ENCODE data around the gene CEP128. TPM values are rescaled to one million over a fixed set of nuclear protein-coding genes. Genes with fewer than 3 reads are reported as not detected.

Gene CEP128
- total RNA-seq, 1 donor: 8.2 TPM

DNA sequence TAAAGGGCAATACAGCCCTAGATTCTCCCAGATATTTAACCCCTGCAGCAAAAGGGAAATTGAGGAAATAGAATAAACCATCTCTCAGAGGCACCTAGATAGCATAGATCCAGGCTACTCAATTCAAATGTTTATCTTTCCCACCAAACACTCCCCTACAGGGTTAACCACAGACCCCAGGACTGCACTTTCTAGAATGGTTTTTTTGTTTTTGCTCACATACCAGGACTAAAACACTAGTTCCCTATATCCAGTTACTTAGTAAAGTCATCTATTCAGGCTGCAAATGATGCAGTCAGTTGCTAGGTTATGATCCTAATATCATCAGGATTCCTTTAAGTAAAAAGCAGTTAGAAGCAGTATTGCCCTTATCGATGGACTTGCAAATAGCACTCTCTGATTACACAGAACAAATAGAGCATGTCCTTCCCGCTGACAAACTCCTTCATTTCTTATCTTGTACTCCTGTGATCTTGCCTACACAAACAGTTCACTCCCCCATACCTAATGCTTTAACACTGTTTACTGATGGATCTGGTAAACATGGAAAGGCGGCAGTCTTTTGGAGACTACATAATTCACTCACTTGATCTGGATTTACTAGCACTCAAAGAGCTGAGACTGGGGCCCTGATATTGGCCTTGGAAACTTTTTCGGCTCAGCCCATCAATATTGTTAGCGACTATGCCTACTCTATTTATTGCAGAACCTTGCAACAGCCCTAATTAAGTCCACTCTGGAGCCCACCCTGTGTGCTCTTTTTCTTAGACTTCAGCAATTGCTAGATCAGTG lies 473.0 kb downstream of the CEP128 start:
- no peak for DNase-seq (ENCODE audit: low read depth)
- H3K4me3 ChIP-seq (ENCODE audit: low read depth, low read length): no peak overlapping the region
- TF ChIP-seq CTCF (IDR thresholded peaks at IDR 0.05; ENCODE audit: insufficient read depth, low read depth, low read length): no peak

GRCh38 chr14:80465546-80466220 lies 475.9 kb downstream of the CEP128 start:
- DNase-seq (ENCODE audit: low read depth): no peak
- TF ChIP-seq CTCF (IDR thresholded peaks at IDR 0.05; ENCODE audit: insufficient read depth, low read depth, low read length): no peak
- H3K4me3 ChIP-seq (ENCODE audit: low read depth, low read length): no peak overlapping the region

DNA sequence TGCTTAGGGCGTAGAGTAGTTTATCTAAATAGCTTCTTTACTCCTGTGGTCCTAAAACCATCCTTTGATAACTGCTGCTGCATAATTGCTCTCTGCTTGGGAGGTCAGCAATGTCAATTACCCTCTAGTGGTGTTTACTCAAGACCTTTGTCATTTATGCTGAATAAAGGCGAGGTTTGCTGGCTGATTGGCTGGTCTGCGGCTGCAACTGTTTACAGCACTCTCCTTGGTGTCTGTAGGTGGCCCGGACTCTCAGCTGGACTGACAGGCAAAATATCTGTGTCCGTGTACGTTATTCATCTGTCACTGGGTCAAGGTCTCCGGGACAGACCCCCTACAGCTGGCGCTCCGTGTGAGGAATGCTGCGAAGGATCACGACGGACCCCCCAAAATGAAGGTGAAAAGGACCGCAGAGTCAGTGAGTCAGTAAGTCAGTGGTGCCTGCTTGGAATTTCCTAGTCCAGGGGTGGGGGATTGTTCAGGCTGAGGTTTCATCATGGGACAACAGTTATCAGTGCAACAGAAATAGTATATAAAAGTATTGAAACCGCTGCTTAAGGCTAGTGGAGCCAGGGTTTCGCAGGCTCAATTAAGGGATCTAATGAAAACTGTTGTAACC lies 476.9 kb downstream of the CEP128 start:
- DNase-seq (ENCODE audit: low read depth): no peak
- no peak overlapping the region for H3K4me3 ChIP-seq (ENCODE audit: low read depth, low read length)
- TF ChIP-seq CTCF (IDR thresholded peaks at IDR 0.05; ENCODE audit: insufficient read depth, low read depth, low read length): no peak

- DNase-seq (ENCODE audit: low read depth): peak; percentile 83
- H3K4me3 ChIP-seq (ENCODE audit: low read depth, low read length): no peak overlapping the region
- TF ChIP-seq CTCF (IDR thresholded peaks at IDR 0.05; ENCODE audit: insufficient read depth, low read depth, low read length): no peak
Measured at GRCh38 chr14:80456209-80456608, 485.3 kb downstream of the CEP128 start.

- H3K4me3 ChIP-seq (ENCODE audit: low read depth, low read length): no peak overlapping the region
- DNase-seq (ENCODE audit: low read depth): no peak
- no peak for TF ChIP-seq CTCF (IDR thresholded peaks at IDR 0.05; ENCODE audit: insufficient read depth, low read depth, low read length)
Measured at GRCh38 chr14:80455031-80455430, 486.5 kb downstream of the CEP128 start.

GRCh38 chr14:80448267-80448666 lies 493.3 kb downstream of the CEP128 start:
- no peak overlapping the region for H3K4me3 ChIP-seq (ENCODE audit: low read depth, low read length)
- DNase-seq (ENCODE audit: low read depth): no peak
- TF ChIP-seq CTCF (IDR thresholded peaks at IDR 0.05; ENCODE audit: insufficient read depth, low read depth, low read length): no peak

All from fibroblast of villous mesenchyme (primary cell).